ENCODE results near the gene SPACA1. TPM values are rescaled to one million over a fixed set of nuclear protein-coding genes. Genes with fewer than 3 reads are reported as not detected.

SPACA1 gene
- total and polyA plus RNA-seq, 2 of the 8 experiments (the other 6 are each of a cell fraction or from before 2014, with no cell fraction given): not detected

GRCh38 chr6:88116276-88116675 lies 68.6 kb downstream of the SPACA1 start:
- H2AFZ ChIP-seq (ENCODE audit: low read length): no peak overlapping the region
- POLR2A ChIA-PET (ENCODE audit: partially characterized antibody): no interaction called here
- H3K4me1 ChIP-seq (replicated peaks in 1 of 4; ENCODE audit: control insufficient read depth in 3 of 4, insufficient read depth in 4 of 4, low read length in 3 of 4): peaks cover 0 to 5% (median 2%) of the 10 kb centered on the region in 4 experiments; a peak in 2 of 7 replicates
- TF ChIP-seq TBP (IDR thresholded peaks at IDR 0.05; ENCODE audit: low read depth, low read length) (no peak), SIN3A (conservative IDR thresholded peaks at IDR 0.05 in 1 of 2, IDR thresholded peaks at IDR 0.05 in 1 of 2; ENCODE audit: low read depth in 1 of 2, low read length in 2 of 2) (no peak), CTCF (IDR thresholded peaks at IDR 0.05; ENCODE audit: control extremely low read depth in 1 of 3, insufficient read depth in 1 of 3, low read depth in 1 of 3, low read length in 3 of 3) (no peak), ASH2L (IDR thresholded peaks at IDR 0.05; ENCODE audit: low read length) (no peak), RNF2 (IDR thresholded peaks at IDR 0.05; ENCODE audit: borderline replicate concordance, low read depth, low read length, missing control alignments, poor library complexity, severe bottlenecking) (no peak), MAX (IDR thresholded peaks at IDR 0.05) (no peak), ATF2 (IDR thresholded peaks at IDR 0.05; ENCODE audit: low read length) (no peak), E2F6 (IDR thresholded peaks at IDR 0.05) (no peak)

More at GRCh38 chr6:88116276-88116675, 68.6 kb downstream of the SPACA1 start:
- Histone ChIP-seq H4K8ac (ENCODE audit: extremely low read depth, insufficient read depth, low read length) (no peak overlapping the region), H3K4me2 (ENCODE audit: insufficient read depth in 1 of 2, low read depth in 2 of 2, low read length in 2 of 2) (no peak overlapping the region), H3K18ac (ENCODE audit: extremely low read depth, low read length) (no peak overlapping the region), H2BK5ac (ENCODE audit: low read depth, low read length) (no peak overlapping the region), H4K20me1 (replicated peaks in 1 of 2; ENCODE audit: control insufficient read depth in 1 of 2, insufficient read depth in 2 of 2, low read length in 2 of 2) (no peaks in the 10 kb centered on the region), H2BK120ac (replicated peaks; ENCODE audit: low read depth, low read length) (no peak overlapping the region), H3K9me3 (ENCODE audit: insufficient read depth in 2 of 2, low read depth in 1 of 2, low read length in 1 of 2) (no peaks in the 10 kb centered on the region), H3K23ac (ENCODE audit: insufficient read length) (no peak overlapping the region), H3K79me1 (ENCODE audit: low read depth, low read length) (no peaks in the 10 kb centered on the region), H3K14ac (ENCODE audit: insufficient read length) (no peak overlapping the region), H2BK15ac (ENCODE audit: low read length) (no peak overlapping the region), H3K4me3 (ENCODE audit: extremely low read depth in 1 of 4, insufficient read depth in 2 of 4, low read depth in 3 of 4, low read length in 4 of 4) (no peak overlapping the region), H3K56ac (replicated peaks; ENCODE audit: insufficient read length, low read depth, low read length) (no peak overlapping the region), H4K91ac (replicated peaks; ENCODE audit: insufficient read length, low read length) (no peak overlapping the region), H3K27ac (ENCODE audit: low read depth, low read length) (no peak overlapping the region), H3K4ac (replicated peaks; ENCODE audit: insufficient read length, low read depth, low read length) (no peak overlapping the region), H3K23me2 (ENCODE audit: low read depth, low read length) (no peaks in the 10 kb centered on the region), H2AK5ac (ENCODE audit: low read depth, low read length) (no peak overlapping the region), H2BK12ac (ENCODE audit: low read depth, low read length) (no peak overlapping the region), H3K9ac (replicated peaks in 1 of 4; ENCODE audit: extremely low read depth in 1 of 4, low read depth in 3 of 4, low read length in 3 of 4) (no peak overlapping the region), H3K27me3 (replicated peaks in 1 of 4; ENCODE audit: control insufficient read depth in 3 of 4, extremely low read depth in 1 of 4, insufficient read depth in 3 of 4, low read length in 3 of 4) (no peaks in the 10 kb centered on the region), H2BK20ac (ENCODE audit: low read length) (no peak overlapping the region), H3K36me3 (ENCODE audit: control insufficient read depth in 2 of 4, insufficient read depth in 4 of 4, low read length in 3 of 4) (no peaks in the 10 kb centered on the region), H3K79me2 (ENCODE audit: control insufficient read depth in 1 of 2, insufficient read depth in 2 of 2, low read length in 2 of 2) (no peaks in the 10 kb centered on the region), H4K5ac (ENCODE audit: insufficient read length, low read depth, low read length) (no peak overlapping the region)
- WGBS, 2 experiments (ENCODE audit: extremely low coverage in 1 of 2, insufficient coverage in 1 of 2, insufficient read length in 1 of 2, insufficient replicate concordance in 2 of 2, low coverage in 1 of 2, low lambda C conversion rate in 2 of 2, missing lambda C conversion rate in 1 of 2): 90% methylated on average over 3 of the region's 3 CpGs; no CpG with 5 or more reads in 1 of the 2 experiments
- CTCF ChIA-PET (ENCODE audit: partially characterized antibody): no interaction called here
- DNase-seq (ENCODE audit: low read depth in 1 of 2, low spot score in 2 of 2): no peak
- no peak for FAIRE-seq

Data from H1 (cell line).